Activated B cell treated with CpG ODN at 0.5 μM for 24 hours (primary cell): ENCODE measurements around the gene GALNT9. TPM values are rescaled to one million over a fixed set of nuclear protein-coding genes. Genes with fewer than 3 reads are reported as not detected.

Experiments
- ATAC-seq: fragments of 200-7000 bp; cut with Tn5 transposase; one replicate; pipeline ENCODE4 v1.10.0; 2021; ENCODE audit warnings: low read depth, mild to moderate bottlenecking, moderate library complexity
- CTCF ChIA-PET: fragments of 350-600 bp; sonication (Branson Sonifier 250); formaldehyde crosslinking; loops from one replicate; lab custom pipeline; 2021; ENCODE audit warnings: antibody characterized with exemption; lab: Charles Lee
- POLR2A ChIA-PET: fragments of 350-600 bp; sonication (Branson Sonifier 250); formaldehyde crosslinking; loops from one replicate; lab custom pipeline; 2021; ENCODE audit warnings: antibody characterized with exemption; lab: Charles Lee
- DNase-seq: peaks from one replicate; pipeline ENCODE4 v3.0.0; 2022
- H3K27ac Mint-ChIP-seq: one replicate; pipeline ENCODE4 v1.8.0; 2020; ENCODE audit warnings: mixed read lengths
- H3K27me3 Mint-ChIP-seq: one replicate; pipeline ENCODE4 v1.8.0; 2021; ENCODE audit warnings: mixed read lengths
- H3K36me3 Mint-ChIP-seq: one replicate; pipeline ENCODE4 v1.8.0; 2021; ENCODE audit warnings: low read depth, mixed read lengths
- H3K4me1 Mint-ChIP-seq: one replicate; pipeline ENCODE4 v1.8.0; 2021; ENCODE audit warnings: mixed read lengths
- H3K4me3 Mint-ChIP-seq: one replicate; pipeline ENCODE4 v1.8.0; 2020; ENCODE audit warnings: mild to moderate bottlenecking, mixed read lengths
- H3K9me3 Mint-ChIP-seq: one replicate; pipeline ENCODE4 v1.8.0; 2020; ENCODE audit warnings: mixed read lengths
- CTCF ChIP-seq: fragments of 200-600 bp; IDR thresholded peaks from one replicate; pipeline ENCODE4 v1.8.0; 2022; ENCODE audit warnings: antibody characterized with exemption, mild to moderate bottlenecking
- intact Hi-C: fragments of 100-400 bp; cut with micrococcal nuclease; formaldehyde crosslinking; loops from one replicate; pipeline ENCODE4 v1.15.1; 2024
- total RNA-seq: library from RNA; stranded (reverse); gene quantifications from 2 replicates; pipeline ENCODE4 v1.2.3, GENCODE V29; 2022

Gene GALNT9
- total RNA-seq, 1 donor from 2014 or later: not detected

- ChIA-PET CTCF (no interaction called here), POLR2A (no interaction called here)
- Mint-ChIP-seq H3K4me1 (peaks cover 13% of the 10 kb centered on the region), H3K27me3 (peaks cover 8% of the 10 kb centered on the region), H3K36me3 (no peaks in the 10 kb centered on the region), H3K27ac (no peak overlapping the region), H3K4me3 (no peak overlapping the region), H3K9me3 (no peaks in the 10 kb centered on the region)
- DNase-seq (no peak), ATAC-seq (no peak)
- intact Hi-C loops: no loop called here
- TF ChIP-seq CTCF: no peak
Observed at GRCh38 chr12:132216354-132216987, 112.9 kb downstream of the GALNT9 start.

- Mint-ChIP-seq H3K9me3 (no peaks in the 10 kb centered on the region), H3K27ac (no peak overlapping the region), H3K36me3 (no peaks in the 10 kb centered on the region), H3K4me1 (peaks cover 13% of the 10 kb centered on the region), H3K27me3 (peaks cover 8% of the 10 kb centered on the region), H3K4me3 (no peak overlapping the region)
- no peak for TF ChIP-seq CTCF
- intact Hi-C loops: no loop called here
- no peak for DNase-seq
- CTCF ChIA-PET: no interaction called here
- no peak for ATAC-seq
- POLR2A ChIA-PET: no interaction called here
Observed at GRCh38 chr12:132215299-132215989, 113.9 kb downstream of the GALNT9 start.

- POLR2A ChIA-PET: no interaction called here
- peaks cover 3% of the 10 kb centered on the region for H3K27me3 Mint-ChIP-seq
Observed at GRCh38 chr12:132214891-132215290, 114.5 kb downstream of the GALNT9 start.

GRCh38 chr12:132214161-132214476 is 115.3 kb downstream of the GALNT9 start:
- intact Hi-C loops: no loop called here
- no peak overlapping the region for H3K4me3 Mint-ChIP-seq
- ChIA-PET POLR2A (no interaction called here), CTCF (no interaction called here)
- H3K4me1 Mint-ChIP-seq: peaks cover 9% of the 10 kb centered on the region
- DNase-seq (no peak), ATAC-seq (no peak)
- H3K27ac Mint-ChIP-seq: no peak overlapping the region
- H3K27me3 Mint-ChIP-seq: peaks cover 2% of the 10 kb centered on the region
- H3K9me3 Mint-ChIP-seq: no peaks in the 10 kb centered on the region
- TF ChIP-seq CTCF: no peak
- H3K36me3 Mint-ChIP-seq: no peaks in the 10 kb centered on the region

More at GRCh38 chr12:132214891-132215290, 114.5 kb downstream of the GALNT9 start:
- H3K27ac Mint-ChIP-seq: no peak overlapping the region
- no peaks in the 10 kb centered on the region for H3K9me3 Mint-ChIP-seq
- no peak overlapping the region for H3K4me3 Mint-ChIP-seq
- H3K4me1 Mint-ChIP-seq: peaks cover 12% of the 10 kb centered on the region
- no peaks in the 10 kb centered on the region for H3K36me3 Mint-ChIP-seq
- no peak for TF ChIP-seq CTCF
- CTCF ChIA-PET: no interaction called here
- ATAC-seq: no peak
- no peak for DNase-seq
- intact Hi-C loops: no loop called here

- Mint-ChIP-seq H3K9me3 (no peaks in the 10 kb centered on the region), H3K36me3 (no peaks in the 10 kb centered on the region), H3K4me3 (peak overlapping the region; percentile 3), H3K27me3 (no peaks in the 10 kb centered on the region), H3K4me1 (peaks cover 7% of the 10 kb centered on the region), H3K27ac (peak overlapping the region; percentile 10)
- ChIA-PET CTCF (no interaction called here), POLR2A (no interaction called here)
- no peak for TF ChIP-seq CTCF
- DNase-seq (no peak), ATAC-seq (no peak)
- intact Hi-C loops: no loop called here
Observed at GRCh38 chr12:132213359-132214160, 115.8 kb downstream of the GALNT9 start.
